HG03460 (cell line): ENCODE results near the gene ATF7IP2.
"Not testable (repeated sequence)": the region's sequence is repeated elsewhere in the genome, so short reads cannot be mapped to it uniquely, and the experiment has no call there.

Experiments
- ATAC-seq: cut with Tn5 transposase; IDR thresholded peaks from one replicate; pipeline ENCODE4 v1.9.1; 2021; ENCODE audit not compliant: unreplicated experiment

Gene ATF7IP2

GRCh38 chr16:10447289-10447688, 61.4 kb downstream of the ATF7IP2 start:
- ATAC-seq, result no peak

GRCh38 chr16:10452208-10453158, 66.6 kb downstream of the ATF7IP2 start:
- not testable (repeated sequence) for ATAC-seq

- ATAC-seq, result no peak
Measured at GRCh38 chr16:10453159-10453510, 67.3 kb downstream of the ATF7IP2 start.

GRCh38 chr16:10465821-10466220, 80.0 kb downstream of the ATF7IP2 start:
- ATAC-seq, result no peak

- ATAC-seq, result no peak
Measured at GRCh38 chr16:10466313-10466712, 80.5 kb downstream of the ATF7IP2 start.

GRCh38 chr16:10466861-10467260, 81.0 kb downstream of the ATF7IP2 start:
- no peak for ATAC-seq

- not testable (repeated sequence) for ATAC-seq
Measured at GRCh38 chr16:10476636-10477035, 90.8 kb downstream of the ATF7IP2 start.

- no peak for ATAC-seq
Measured at GRCh38 chr16:10480151-10480550, 94.3 kb downstream of the ATF7IP2 start.

- ATAC-seq, result no peak
Measured at GRCh38 chr16:10485159-10485558, 99.3 kb downstream of the ATF7IP2 start.

GRCh38 chr16:10485698-10486382, 100.0 kb downstream of the ATF7IP2 start:
- no peak for ATAC-seq

- ATAC-seq, result no peak
Measured at GRCh38 chr16:10490141-10490540, 104.3 kb downstream of the ATF7IP2 start.

- no peak for ATAC-seq
Measured at GRCh38 chr16:10493276-10493675, 107.4 kb downstream of the ATF7IP2 start.

- no peak for ATAC-seq
Measured at GRCh38 chr16:10494343-10495030, 108.6 kb downstream of the ATF7IP2 start.

GRCh38 chr16:10495031-10495345, 109.1 kb downstream of the ATF7IP2 start:
- no peak for ATAC-seq

GRCh38 chr16:10497132-10498101, 111.6 kb downstream of the ATF7IP2 start:
- ATAC-seq, result no peak

GRCh38 chr16:10500582-10500981, 114.7 kb downstream of the ATF7IP2 start:
- ATAC-seq, result no peak

- no peak for ATAC-seq
Measured at GRCh38 chr16:10501016-10501607, 115.3 kb downstream of the ATF7IP2 start.

- no peak for ATAC-seq
Measured at GRCh38 chr16:10502776-10503175, 116.9 kb downstream of the ATF7IP2 start.

GRCh38 chr16:10504404-10504885, 118.6 kb downstream of the ATF7IP2 start:
- ATAC-seq, result no peak

GRCh38 chr16:10505286-10505685, 119.4 kb downstream of the ATF7IP2 start:
- ATAC-seq, result not testable (repeated sequence)
